Measurements from ENCODE around the gene SLC45A3. TPM values are rescaled to one million over a fixed set of nuclear protein-coding genes. Genes with fewer than 3 reads are reported as not detected.
"Not testable (repeated sequence)": the region's sequence is repeated elsewhere in the genome, so short reads cannot be mapped to it uniquely, and the experiment has no call there.

Gene SLC45A3
- total RNA-seq, 2 experiments from 2014 or later, result 0.17 to 0.31 TPM

GRCh38 chr1:205661429-205662134 is 18.7 kb downstream of the SLC45A3 start:
- no peak overlapping the region for H3K27ac Mint-ChIP-seq
- no peaks in the 10 kb centered on the region for H3K9me3 Mint-ChIP-seq
- no peak overlapping the region for H3K4me3 Mint-ChIP-seq
- no peaks in the 10 kb centered on the region for H3K36me3 Mint-ChIP-seq
- H3K27me3 Mint-ChIP-seq, result peaks cover 8% of the 10 kb centered on the region
- ATAC-seq (ENCODE audit: low read depth) (no peak), DNase-seq (no peak)
- POLR2A ChIA-PET, result interaction anchor here (0.5 kb wide), 1 partner anchor 70 kb away, joined by 5 read pairs; no protein-coding TSS in a partner anchor
- H3K4me1 Mint-ChIP-seq, result peaks cover 8% of the 10 kb centered on the region

- no peaks in the 10 kb centered on the region for H3K36me3 Mint-ChIP-seq
- peaks cover 8% of the 10 kb centered on the region for H3K4me1 Mint-ChIP-seq
- POLR2A ChIA-PET, result interaction anchor here (1.1 to 4.3 kb wide), 2 partner anchors 29 to 68 kb away, joined by 3 to 34 read pairs; no protein-coding TSS in a partner anchor
- no peak overlapping the region for H3K4me3 Mint-ChIP-seq
- no peaks in the 10 kb centered on the region for H3K9me3 Mint-ChIP-seq
- no peak for DNase-seq
- H3K27ac Mint-ChIP-seq, result no peak overlapping the region
- peaks cover 12% of the 10 kb centered on the region for H3K27me3 Mint-ChIP-seq
- ATAC-seq (ENCODE audit: low read depth), result no peak
These were observed 19.9 kb downstream of the SLC45A3 start for GRCh38 chr1:205660361-205660760.

- POLR2A ChIA-PET, result interaction anchor here (0.6 to 4.3 kb wide), 5 partner anchors 66 to 318 kb away, joined by 3 to 34 read pairs (median 5); partner anchors contain the start of gene NUCKS1
- peaks cover 14% of the 10 kb centered on the region for H3K27me3 Mint-ChIP-seq
- H3K27ac Mint-ChIP-seq, result no peak overlapping the region
- no peaks in the 10 kb centered on the region for H3K9me3 Mint-ChIP-seq
- H3K4me1 Mint-ChIP-seq, result peaks cover 2% of the 10 kb centered on the region
- peak; percentile 81 for DNase-seq
- no peak overlapping the region for H3K4me3 Mint-ChIP-seq
- peak; percentile 88 for ATAC-seq (ENCODE audit: low read depth)
- no peaks in the 10 kb centered on the region for H3K36me3 Mint-ChIP-seq
These were observed 21.2 kb downstream of the SLC45A3 start for GRCh38 chr1:205658943-205659581.

GRCh38 chr1:205656236-205656635 is 24.1 kb downstream of the SLC45A3 start:
- H3K27ac Mint-ChIP-seq, result no peak overlapping the region
- peaks cover 2% of the 10 kb centered on the region for H3K4me1 Mint-ChIP-seq
- no peaks in the 10 kb centered on the region for H3K9me3 Mint-ChIP-seq
- ATAC-seq (ENCODE audit: low read depth), result no peak
- no peaks in the 10 kb centered on the region for H3K36me3 Mint-ChIP-seq
- POLR2A ChIA-PET, result interaction anchor here (4.3 kb wide), 1 partner anchor 63 kb away, joined by 34 read pairs; no protein-coding TSS in a partner anchor
- H3K27me3 Mint-ChIP-seq, result peaks cover 12% of the 10 kb centered on the region
- no peak for DNase-seq
- H3K4me3 Mint-ChIP-seq, result no peak overlapping the region

GRCh38 chr1:205652984-205653383 is 27.3 kb downstream of the SLC45A3 start:
- ATAC-seq (ENCODE audit: low read depth) (no peak), DNase-seq (no peak)
- Mint-ChIP-seq H3K9me3 (no peaks in the 10 kb centered on the region), H3K4me3 (no peak overlapping the region), H3K27ac (no peak overlapping the region), H3K36me3 (no peaks in the 10 kb centered on the region), H3K27me3 (peaks cover 12% of the 10 kb centered on the region), H3K4me1 (peaks cover 2% of the 10 kb centered on the region)
- POLR2A ChIA-PET, result no interaction called here

- Mint-ChIP-seq H3K4me3 (no peak overlapping the region), H3K27ac (no peak overlapping the region), H3K36me3 (no peaks in the 10 kb centered on the region), H3K9me3 (no peaks in the 10 kb centered on the region), H3K4me1 (no peaks in the 10 kb centered on the region), H3K27me3 (peaks cover 3% of the 10 kb centered on the region)
- no peak for DNase-seq
- no peak for ATAC-seq (ENCODE audit: low read depth)
- POLR2A ChIA-PET, result no interaction called here
These were observed 30.1 kb downstream of the SLC45A3 start for GRCh38 chr1:205650241-205650640.

- DNase-seq (no peak), ATAC-seq (ENCODE audit: low read depth) (no peak)
- Mint-ChIP-seq H3K27ac (no peak overlapping the region), H3K9me3 (no peaks in the 10 kb centered on the region), H3K27me3 (no peaks in the 10 kb centered on the region), H3K4me3 (no peak overlapping the region), H3K4me1 (no peaks in the 10 kb centered on the region), H3K36me3 (no peaks in the 10 kb centered on the region)
- POLR2A ChIA-PET, result interaction anchor here (0.5 kb wide), 1 partner anchor 52 kb away, joined by 3 read pairs; no protein-coding TSS in a partner anchor
These were observed 34.8 kb downstream of the SLC45A3 start for GRCh38 chr1:205645519-205645918.

GRCh38 chr1:205642679-205643307 is 37.5 kb downstream of the SLC45A3 start:
- POLR2A ChIA-PET, result no interaction called here
- Mint-ChIP-seq H3K27ac (no peak overlapping the region), H3K27me3 (peaks cover 15% of the 10 kb centered on the region), H3K9me3 (no peaks in the 10 kb centered on the region), H3K4me1 (no peaks in the 10 kb centered on the region), H3K4me3 (no peak overlapping the region), H3K36me3 (no peaks in the 10 kb centered on the region)
- no peak for DNase-seq
- ATAC-seq (ENCODE audit: low read depth), result no peak

GRCh38 chr1:205639567-205639966 is 40.7 kb downstream of the SLC45A3 start:
- H3K36me3 Mint-ChIP-seq, result no peaks in the 10 kb centered on the region
- no peak for DNase-seq
- ATAC-seq (ENCODE audit: low read depth), result no peak
- H3K4me1 Mint-ChIP-seq, result peaks cover 3% of the 10 kb centered on the region
- peaks cover 15% of the 10 kb centered on the region for H3K27me3 Mint-ChIP-seq
- no peak overlapping the region for H3K27ac Mint-ChIP-seq
- H3K4me3 Mint-ChIP-seq, result no peak overlapping the region
- H3K9me3 Mint-ChIP-seq, result no peaks in the 10 kb centered on the region
- POLR2A ChIA-PET, result no interaction called here

GRCh38 chr1:205637854-205638468 is 42.3 kb downstream of the SLC45A3 start:
- no peak for DNase-seq
- POLR2A ChIA-PET, result no interaction called here
- H3K9me3 Mint-ChIP-seq, result no peaks in the 10 kb centered on the region
- no peak overlapping the region for H3K27ac Mint-ChIP-seq
- peaks cover 15% of the 10 kb centered on the region for H3K27me3 Mint-ChIP-seq
- no peak overlapping the region for H3K4me3 Mint-ChIP-seq
- ATAC-seq (ENCODE audit: low read depth), result no peak
- H3K36me3 Mint-ChIP-seq, result no peaks in the 10 kb centered on the region
- peaks cover 4% of the 10 kb centered on the region for H3K4me1 Mint-ChIP-seq

GRCh38 chr1:205636732-205637131 is 43.6 kb downstream of the SLC45A3 start:
- H3K27ac Mint-ChIP-seq, result no peak overlapping the region
- POLR2A ChIA-PET, result no interaction called here

GRCh38 chr1:205636138-205636530 is 44.2 kb downstream of the SLC45A3 start:
- not testable (repeated sequence) for H3K4me1 Mint-ChIP-seq; H3K36me3 Mint-ChIP-seq; H3K9me3 Mint-ChIP-seq; H3K4me3 Mint-ChIP-seq; H3K27ac Mint-ChIP-seq; ATAC-seq (ENCODE audit: low read depth); DNase-seq
- POLR2A ChIA-PET, result interaction anchor here (1.3 kb wide), 1 partner anchor 44 kb away, joined by 7 read pairs; no protein-coding TSS in a partner anchor
- peaks cover 15% of the 10 kb centered on the region for H3K27me3 Mint-ChIP-seq

More at GRCh38 chr1:205636732-205637131, 43.6 kb downstream of the SLC45A3 start:
- H3K4me1 Mint-ChIP-seq, result peaks cover 9% of the 10 kb centered on the region
- no peak for DNase-seq
- no peak for ATAC-seq (ENCODE audit: low read depth)
- H3K9me3 Mint-ChIP-seq, result no peaks in the 10 kb centered on the region
- H3K4me3 Mint-ChIP-seq, result no peak overlapping the region
- no peaks in the 10 kb centered on the region for H3K36me3 Mint-ChIP-seq
- peaks cover 15% of the 10 kb centered on the region for H3K27me3 Mint-ChIP-seq

- DNase-seq (no peak), ATAC-seq (ENCODE audit: low read depth) (no peak)
- H3K36me3 Mint-ChIP-seq, result peaks cover 2% of the 10 kb centered on the region
- no peak overlapping the region for H3K4me3 Mint-ChIP-seq
- POLR2A ChIA-PET, result interaction anchor here (1.3 to 6.0 kb wide), 2 partner anchors 33 to 41 kb away, joined by 7 to 184 read pairs; no protein-coding TSS in a partner anchor
- peaks cover 20% of the 10 kb centered on the region for H3K4me1 Mint-ChIP-seq
- H3K9me3 Mint-ChIP-seq, result no peaks in the 10 kb centered on the region
- no peak overlapping the region for H3K27ac Mint-ChIP-seq
- no peaks in the 10 kb centered on the region for H3K27me3 Mint-ChIP-seq
These were observed 46.8 kb downstream of the SLC45A3 start for GRCh38 chr1:205633421-205633976.

All from activated naive CD8-positive, alpha-beta T cell treated with anti-CD3 and anti-CD28 coated beads, Interleukin-2, amount 10 ng/mL, durations not matched to agents 7 days and 5 days (primary cell).